Gastroesophageal sphincter (tissue), 4 donors: ENCODE data around the gene GASK1B. TPM values are rescaled to one million over a fixed set of nuclear protein-coding genes. Genes with fewer than 3 reads are reported as not detected.

ENCODE experiments used
- ATAC-seq: fragments of 150-250 bp; one replicate; pipeline ENCODE4 v1.9.1; 2016; ENCODE audit warnings: mild to moderate bottlenecking, moderate library complexity
- H3K27ac ChIP-seq, 4 donors: fragments of 200-600 bp; sonication (generic) in 3 of 4; 1 replicate in 3 of 4; 2 replicates in 1 of 4; pipeline ENCODE4 v1.5.1; 2016 to 2019
- H3K27me3 ChIP-seq: fragments of 200-600 bp; sonication (generic); one replicate; pipeline ENCODE4 v1.5.1; 2019
- H3K36me3 ChIP-seq, 2 donors: fragments of 200-600 bp; sonication (generic); one replicate each; pipeline ENCODE4 v1.5.1; 2019; ENCODE audit warnings: control low read depth in 1 of 2
- H3K4me1 ChIP-seq, 3 donors: fragments of 200-600 bp; sonication (generic); 1 replicate in 2 of 3; 2 replicates in 1 of 3; pipeline ENCODE4 v1.5.1; 2016 to 2019; ENCODE audit warnings: control low read depth in 2 of 3
- H3K4me3 ChIP-seq, 2 donors: fragments of 200-600 bp; sonication (generic); one replicate each; pipeline ENCODE4 v1.5.1; 2019; ENCODE audit warnings: mild to moderate bottlenecking in 1 of 2, moderate library complexity in 1 of 2
- H3K9me3 ChIP-seq, 3 donors: fragments of 200-600 bp; sonication (generic); one replicate each; pipeline ENCODE4 v1.5.1; 2017 to 2019; ENCODE audit warnings: control low read depth in 2 of 3
- CTCF ChIP-seq, 4 experiments: fragments of 200-600 bp in 2 of 4; fragments of 450-650 bp in 2 of 4; sonication (generic) in 1 of 4; IDR thresholded peaks; one replicate each; pipeline ENCODE4 v1.5.1; 2017 to 2019; ENCODE audit warnings: antibody characterized with exemption in 4 of 4, mild to moderate bottlenecking in 2 of 4, moderate library complexity in 2 of 4
- EP300 ChIP-seq: sonication (generic); formaldehyde crosslinking; IDR thresholded peaks from one replicate; pipeline ENCODE4 v1.6.1; 2017; ENCODE audit warnings: antibody characterized with exemption, mild to moderate bottlenecking
- POLR2A ChIP-seq, 2 donors: fragments of 450-650 bp; IDR thresholded peaks; one replicate each; pipeline ENCODE4 v1.6.1; 2017; ENCODE audit warnings: antibody characterized with exemption in 2 of 2, mild to moderate bottlenecking in 2 of 2, moderate library complexity in 1 of 2
- POLR2AphosphoS5 ChIP-seq: sonication (generic); formaldehyde crosslinking; IDR thresholded peaks from one replicate; pipeline ENCODE4 v1.6.1; 2017; ENCODE audit warnings: antibody characterized with exemption
- WGBS, 2 donors: methylation state at CpG; one replicate each; pipeline ENCODE4 v1.1.5; 2018; ENCODE audit warnings: low coverage in 1 of 2; 5-methylcytosine and 5-hydroxymethylcytosine counted together
- total RNA-seq, 4 donors: library from RNA; depleted of rRNA; stranded (reverse); fragments of >200 nt; gene quantifications; one replicate each; pipeline ENCODE4 v1.1.0, GENCODE V29; 2016

Gene GASK1B
- total RNA-seq, 4 donors from 2014 or later, result 33.8 to 66.6 (median 42.0) TPM

- Histone ChIP-seq H3K27ac (peak overlapping the region; percentile 47 to 84 (median 77)), H3K9me3 (no peaks in the 10 kb centered on the region), H3K27me3 (no peaks in the 10 kb centered on the region), H3K4me3 (peak overlapping the region; percentile 31 to 58), H3K4me1 (peaks cover 0 to 52% (median 0%) of the 10 kb centered on the region in 3 donors), H3K36me3 (no peaks in the 10 kb centered on the region)
- TF ChIP-seq EP300 (no peak), POLR2AphosphoS5 (no peak), POLR2A (IDR thresholded peaks at IDR 0.05) (no peak), CTCF (IDR thresholded peaks at IDR 0.05) (no peak)
- ATAC-seq, result no peak
- WGBS, 2 donors, result 4 to 42% methylated on average over 3 of the region's 3 CpGs
Measured at GRCh38 chr4:158169506-158169905, 3.3 kb downstream of the GASK1B start.

GRCh38 chr4:158168606-158169005 lies 4.2 kb downstream of the GASK1B start:
- H3K27ac ChIP-seq, result peak overlapping the region in 3 of 4 donors; percentile 71 to 84 (median 83)
- TF ChIP-seq EP300 (no peak), CTCF (IDR thresholded peaks at IDR 0.05) (no peak), POLR2A (IDR thresholded peaks at IDR 0.05) (no peak), POLR2AphosphoS5 (no peak)
- peak overlapping the region; percentile 31 to 58 for H3K4me3 ChIP-seq
- peaks cover 0 to 54% (median 0%) of the 10 kb centered on the region in 3 donors for H3K4me1 ChIP-seq
- H3K9me3 ChIP-seq, result no peaks in the 10 kb centered on the region
- ATAC-seq, result no peak
- WGBS, 2 donors, result 85 to 87% methylated on average over 3 to 5 of the region's 5 CpGs
- H3K27me3 ChIP-seq, result no peaks in the 10 kb centered on the region
- no peaks in the 10 kb centered on the region for H3K36me3 ChIP-seq

GRCh38 chr4:158166701-158167100 lies 6.1 kb downstream of the GASK1B start:
- WGBS, 2 donors, result 32 to 40% methylated on average over 2 of the region's 2 CpGs
- ATAC-seq, result no peak
- Histone ChIP-seq H3K9me3 (no peaks in the 10 kb centered on the region), H3K27me3 (no peaks in the 10 kb centered on the region), H3K27ac (peak overlapping the region in 2 of 4 donors; percentile 15 to 84), H3K4me3 (peak overlapping the region in 1 of 2 donors; percentile 58), H3K36me3 (no peaks in the 10 kb centered on the region), H3K4me1 (peaks cover 0 to 41% (median 0%) of the 10 kb centered on the region in 3 donors)
- TF ChIP-seq CTCF (IDR thresholded peaks at IDR 0.05) (peak in 1 of 4 experiments; percentile 11), EP300 (no peak)

GRCh38 chr4:158164768-158165213 lies 8.0 kb downstream of the GASK1B start:
- Histone ChIP-seq H3K4me1 (peaks cover 0 to 40% (median 0%) of the 10 kb centered on the region in 3 donors), H3K36me3 (no peaks in the 10 kb centered on the region), H3K4me3 (peak overlapping the region in 1 of 2 donors; percentile 58), H3K9me3 (no peaks in the 10 kb centered on the region), H3K27ac (peak overlapping the region in 3 of 4 donors; percentile 3 to 43 (median 24)), H3K27me3 (no peaks in the 10 kb centered on the region)
- 18 to 36% methylated on average over 3 of the region's 3 CpGs for WGBS, 2 donors
- TF ChIP-seq POLR2AphosphoS5, result peak; percentile 44
- TF ChIP-seq EP300, result no peak
- no peak for ATAC-seq

GRCh38 chr4:158163941-158164767 lies 8.7 kb downstream of the GASK1B start:
- no peaks in the 10 kb centered on the region for H3K36me3 ChIP-seq
- TF ChIP-seq EP300, result no peak
- H3K9me3 ChIP-seq, result no peaks in the 10 kb centered on the region
- peaks cover 0 to 47% (median 0%) of the 10 kb centered on the region in 3 donors for H3K4me1 ChIP-seq
- H3K27ac ChIP-seq, result peak overlapping the region in 3 of 4 donors; percentile 21 to 43 (median 24)
- peak overlapping the region in 1 of 2 donors; percentile 58 for H3K4me3 ChIP-seq
- H3K27me3 ChIP-seq, result no peaks in the 10 kb centered on the region
- WGBS, 2 donors, result 22 to 46% methylated on average over 5 to 9 of the region's 10 CpGs
- no peak for ATAC-seq

- H3K4me1 ChIP-seq, result peaks cover 0 to 56% (median 0%) of the 10 kb centered on the region in 3 donors
- ATAC-seq, result no peak
- H3K27me3 ChIP-seq, result no peaks in the 10 kb centered on the region
- no peak overlapping the region for H3K4me3 ChIP-seq
- H3K9me3 ChIP-seq, result no peaks in the 10 kb centered on the region
- TF ChIP-seq EP300, result no peak
- TF ChIP-seq CTCF (IDR thresholded peaks at IDR 0.05), result no peak
- TF ChIP-seq POLR2A (IDR thresholded peaks at IDR 0.05), result no peak
- no peak for TF ChIP-seq POLR2AphosphoS5
- 78 to 89% methylated on average over 3 to 4 of the region's 5 CpGs for WGBS, 2 donors
- H3K27ac ChIP-seq, result peak overlapping the region in 1 of 4 donors; percentile 61
- no peaks in the 10 kb centered on the region for H3K36me3 ChIP-seq
Measured at GRCh38 chr4:158162631-158163030, 10.2 kb downstream of the GASK1B start.
